ENCODE data around the gene GRB2.
"Not testable (repeated sequence)": the region's sequence is repeated elsewhere in the genome, so short reads cannot be mapped to it uniquely, and the experiment has no call there.

The GRB2 gene

DNA sequence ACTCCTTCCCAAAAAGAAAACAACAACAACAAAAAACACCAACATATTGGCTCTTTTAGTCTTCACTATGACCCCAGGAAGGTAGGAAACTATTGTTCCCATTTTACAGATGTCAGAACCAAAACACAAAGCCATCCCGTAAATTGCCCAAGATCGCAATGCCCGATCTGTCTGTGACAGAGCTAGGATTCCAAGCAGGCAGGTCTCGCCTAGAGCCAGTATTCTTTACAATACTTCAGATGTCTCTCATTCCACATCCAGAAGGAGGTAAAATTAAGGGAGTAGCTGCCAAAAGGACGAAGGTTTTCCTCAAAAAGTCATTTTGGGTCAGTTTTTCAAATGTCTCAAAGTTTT lies 21.7 kb downstream of the GRB2 start:
- TF ChIP-seq, protein P1, sequence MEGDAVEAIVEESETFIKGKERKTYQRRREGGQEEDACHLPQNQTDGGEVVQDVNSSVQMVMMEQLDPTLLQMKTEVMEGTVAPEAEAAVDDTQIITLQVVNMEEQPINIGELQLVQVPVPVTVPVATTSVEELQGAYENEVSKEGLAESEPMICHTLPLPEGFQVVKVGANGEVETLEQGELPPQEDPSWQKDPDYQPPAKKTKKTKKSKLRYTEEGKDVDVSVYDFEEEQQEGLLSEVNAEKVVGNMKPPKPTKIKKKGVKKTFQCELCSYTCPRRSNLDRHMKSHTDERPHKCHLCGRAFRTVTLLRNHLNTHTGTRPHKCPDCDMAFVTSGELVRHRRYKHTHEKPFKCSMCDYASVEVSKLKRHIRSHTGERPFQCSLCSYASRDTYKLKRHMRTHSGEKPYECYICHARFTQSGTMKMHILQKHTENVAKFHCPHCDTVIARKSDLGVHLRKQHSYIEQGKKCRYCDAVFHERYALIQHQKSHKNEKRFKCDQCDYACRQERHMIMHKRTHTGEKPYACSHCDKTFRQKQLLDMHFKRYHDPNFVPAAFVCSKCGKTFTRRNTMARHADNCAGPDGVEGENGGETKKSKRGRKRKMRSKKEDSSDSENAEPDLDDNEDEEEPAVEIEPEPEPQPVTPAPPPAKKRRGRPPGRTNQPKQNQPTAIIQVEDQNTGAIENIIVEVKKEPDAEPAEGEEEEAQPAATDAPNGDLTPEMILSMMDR (IDR thresholded peaks at IDR 0.05; ENCODE audit: poor library complexity, severe bottlenecking): no peak
- Histone ChIP-seq H3K27me3 (ENCODE audit: insufficient read depth, poor library complexity, severe bottlenecking) (no peaks in the 10 kb centered on the region), H3K4me1 (ENCODE audit: insufficient read depth, poor library complexity, severe bottlenecking) (peaks cover 10% of the 10 kb centered on the region), H3K9me3 (ENCODE audit: severe bottlenecking) (no peaks in the 10 kb centered on the region), H3K4me3 (ENCODE audit: severe bottlenecking) (no peak overlapping the region), H3K36me3 (ENCODE audit: low read depth) (peaks cover 9% of the 10 kb centered on the region), H3K27ac (ENCODE audit: poor library complexity, severe bottlenecking) (no peak overlapping the region)
- ATAC-seq (ENCODE audit: low read depth) (no peak), DNase-seq (ENCODE audit: low spot score) (no peak)

DNA sequence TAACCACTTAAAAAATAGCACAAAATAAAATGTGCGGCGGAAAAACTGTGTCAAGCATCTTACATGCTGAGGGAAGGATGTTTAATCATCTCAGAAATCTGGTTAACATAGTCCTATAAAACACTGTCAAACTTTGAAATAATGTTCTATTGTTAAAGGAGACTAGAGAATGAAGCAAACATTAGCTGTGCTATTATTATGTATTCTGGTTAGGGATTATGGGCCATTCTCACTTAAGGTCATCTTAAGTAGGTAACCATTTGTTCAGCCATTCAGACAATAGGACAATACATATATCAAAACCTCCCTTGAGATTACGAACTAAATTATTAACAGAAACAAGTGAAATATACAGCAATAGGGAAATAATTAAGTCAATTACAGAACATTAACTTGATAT lies 24.7 kb downstream of the GRB2 start:
- Histone ChIP-seq H3K27ac (ENCODE audit: poor library complexity, severe bottlenecking) (no peak overlapping the region), H3K4me1 (ENCODE audit: insufficient read depth, poor library complexity, severe bottlenecking) (peaks cover 7% of the 10 kb centered on the region)
- TF ChIP-seq, protein P1 (IDR thresholded peaks at IDR 0.05; ENCODE audit: poor library complexity, severe bottlenecking): no peak

DNA sequence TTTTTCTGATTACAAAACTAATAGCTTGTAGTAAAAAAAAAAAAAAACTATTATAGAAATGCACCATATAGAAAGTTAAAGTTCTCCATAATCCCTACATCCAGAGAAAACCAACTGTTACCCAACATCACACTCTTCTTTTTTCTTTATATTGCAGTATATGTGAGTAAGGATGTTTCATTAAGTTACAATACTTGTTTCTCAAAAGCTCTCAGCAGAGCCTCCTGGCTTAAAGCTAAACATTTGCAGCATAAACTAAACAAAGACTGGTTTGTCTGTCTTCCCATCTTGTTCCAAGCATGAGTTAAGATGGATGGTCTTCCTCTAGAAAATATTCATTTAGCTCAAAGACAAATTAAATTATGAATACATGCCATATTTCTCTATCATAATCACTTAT lies 25.2 kb downstream of the GRB2 start:
- ATAC-seq (ENCODE audit: low read depth): no peak
- no peak overlapping the region for H3K4me3 ChIP-seq (ENCODE audit: severe bottlenecking)
- no peak overlapping the region for H3K27ac ChIP-seq (ENCODE audit: poor library complexity, severe bottlenecking)
- H3K36me3 ChIP-seq (ENCODE audit: low read depth): peaks cover 17% of the 10 kb centered on the region
- no peak for DNase-seq (ENCODE audit: low spot score)
- TF ChIP-seq, protein P1 (IDR thresholded peaks at IDR 0.05; ENCODE audit: poor library complexity, severe bottlenecking): no peak
- H3K9me3 ChIP-seq (ENCODE audit: severe bottlenecking): no peaks in the 10 kb centered on the region
- peaks cover 7% of the 10 kb centered on the region for H3K4me1 ChIP-seq (ENCODE audit: insufficient read depth, poor library complexity, severe bottlenecking)
- H3K27me3 ChIP-seq (ENCODE audit: insufficient read depth, poor library complexity, severe bottlenecking): no peaks in the 10 kb centered on the region

More for the DNA sequence above, 24.7 kb downstream of the GRB2 start:
- H3K36me3 ChIP-seq (ENCODE audit: low read depth): peaks cover 16% of the 10 kb centered on the region
- no peaks in the 10 kb centered on the region for H3K27me3 ChIP-seq (ENCODE audit: insufficient read depth, poor library complexity, severe bottlenecking)
- H3K9me3 ChIP-seq (ENCODE audit: severe bottlenecking): no peaks in the 10 kb centered on the region
- DNase-seq (ENCODE audit: low spot score): no peak
- no peak for ATAC-seq (ENCODE audit: low read depth)
- no peak overlapping the region for H3K4me3 ChIP-seq (ENCODE audit: severe bottlenecking)

- not testable (repeated sequence) for H3K4me1 ChIP-seq (ENCODE audit: insufficient read depth, poor library complexity, severe bottlenecking); H3K27me3 ChIP-seq (ENCODE audit: insufficient read depth, poor library complexity, severe bottlenecking); H3K9me3 ChIP-seq (ENCODE audit: severe bottlenecking); DNase-seq (ENCODE audit: low spot score); H3K27ac ChIP-seq (ENCODE audit: poor library complexity, severe bottlenecking); H3K4me3 ChIP-seq (ENCODE audit: severe bottlenecking); ATAC-seq (ENCODE audit: low read depth)
- peaks cover 21% of the 10 kb centered on the region for H3K36me3 ChIP-seq (ENCODE audit: low read depth)
These were observed 26.1 kb downstream of the GRB2 start for GRCh38 chr17:75379426-75379825.

- DNase-seq (ENCODE audit: low spot score): no peak
- TF ChIP-seq, protein P1 (IDR thresholded peaks at IDR 0.05; ENCODE audit: poor library complexity, severe bottlenecking): no peak
- peaks cover 16% of the 10 kb centered on the region for H3K36me3 ChIP-seq (ENCODE audit: low read depth)
These were observed 32.2 kb downstream of the GRB2 start for GRCh38 chr17:75373280-75373679.

More at GRCh38 chr17:75373280-75373679, 32.2 kb downstream of the GRB2 start:
- ATAC-seq (ENCODE audit: low read depth): no peak
- Histone ChIP-seq H3K27me3 (ENCODE audit: insufficient read depth, poor library complexity, severe bottlenecking) (no peaks in the 10 kb centered on the region), H3K4me1 (ENCODE audit: insufficient read depth, poor library complexity, severe bottlenecking) (no peaks in the 10 kb centered on the region), H3K4me3 (ENCODE audit: severe bottlenecking) (no peak overlapping the region), H3K9me3 (ENCODE audit: severe bottlenecking) (no peaks in the 10 kb centered on the region), H3K27ac (ENCODE audit: poor library complexity, severe bottlenecking) (no peak overlapping the region)
